A172 (cell line): ENCODE results near the gene COL16A1. TPM values are rescaled to one million over a fixed set of nuclear protein-coding genes. Genes with fewer than 3 reads are reported as not detected.

ENCODE experiments used
- total RNA-seq: library from RNA; depleted of rRNA; stranded (reverse); fragments of >200 nt; shearing (Covaris generic); gene quantifications from 2 replicates; pipeline ENCODE4 v1.2.3, GENCODE V29; 2014; rRNA removed

Gene COL16A1
- total RNA-seq, 1 experiment from 2014 or later, result 12.7 TPM

Other genes with a start within 250 kb of the COL16A1 start
- 178 and 257 TPM in 2 replicates for gene TINAGL1, start 127.5 kb downstream of the COL16A1 start, total RNA-seq
- not detected in 2 replicates for gene HCRTR1, start 86.3 kb downstream of the COL16A1 start, total RNA-seq
- gene PEF1, start 59.1 kb downstream of the COL16A1 start, total RNA-seq, result 62.2 and 62.7 TPM in 2 replicates
- gene ADGRB2, start 60.3 kb upstream of the COL16A1 start, total RNA-seq, result 11.3 and 20.9 TPM in 2 replicates
- gene SPOCD1, start 112.0 kb upstream of the COL16A1 start, total RNA-seq, result 5.7 and 6.9 TPM in 2 replicates
- gene PTP4A2, start 234.4 kb upstream of the COL16A1 start, total RNA-seq, result 207 and 289 TPM in 2 replicates